Adipocyte (in vitro differentiated cells): ENCODE measurements around the gene ACADSB.

Source experiments
- DNase-seq: peaks from one replicate; pipeline ENCODE4 v3.0.0-alpha.2; 2015; ENCODE audit warnings: low read depth
- H3K27me3 ChIP-seq: replicated peaks from 2 replicates; pipeline ENCODE4 v1.7.0; 2013; ENCODE audit warnings: mild to moderate bottlenecking, low read length, moderate library complexity; ENCODE audit not compliant: control insufficient read depth, insufficient read depth
- H3K36me3 ChIP-seq: 2 replicates; pipeline ENCODE4 v1.7.0; 2013; ENCODE audit warnings: low read length, mild to moderate bottlenecking, moderate library complexity; ENCODE audit not compliant: control insufficient read depth, insufficient read depth, severe bottlenecking
- H3K4me1 ChIP-seq: 2 replicates; pipeline ENCODE4 v1.7.0; 2013; ENCODE audit warnings: mild to moderate bottlenecking, low read length, moderate library complexity; ENCODE audit not compliant: control insufficient read depth, insufficient read depth
- H3K4me3 ChIP-seq: 2 replicates; pipeline ENCODE4 v1.7.0; 2013; ENCODE audit warnings: mild to moderate bottlenecking, low read length, moderate library complexity
- H3K9ac ChIP-seq: 2 replicates; pipeline ENCODE4 v1.7.0; 2013; ENCODE audit warnings: mild to moderate bottlenecking, low read length, moderate library complexity
- H3K9me3 ChIP-seq: 2 replicates; pipeline ENCODE4 v1.7.0; 2013; ENCODE audit warnings: mild to moderate bottlenecking, low read length, moderate library complexity; ENCODE audit not compliant: control insufficient read depth

The ACADSB gene

GRCh38 chr10:123019941-123020703 is 11.3 kb downstream of the ACADSB start:
- no peak overlapping the region for H3K4me3 ChIP-seq
- H3K9ac ChIP-seq = no peak overlapping the region
- H3K27me3 ChIP-seq = no peaks in the 10 kb centered on the region
- H3K9me3 ChIP-seq = no peaks in the 10 kb centered on the region
- no peaks in the 10 kb centered on the region for H3K36me3 ChIP-seq
- H3K4me1 ChIP-seq = peaks cover 8% of the 10 kb centered on the region
- no peak for DNase-seq

DNA sequence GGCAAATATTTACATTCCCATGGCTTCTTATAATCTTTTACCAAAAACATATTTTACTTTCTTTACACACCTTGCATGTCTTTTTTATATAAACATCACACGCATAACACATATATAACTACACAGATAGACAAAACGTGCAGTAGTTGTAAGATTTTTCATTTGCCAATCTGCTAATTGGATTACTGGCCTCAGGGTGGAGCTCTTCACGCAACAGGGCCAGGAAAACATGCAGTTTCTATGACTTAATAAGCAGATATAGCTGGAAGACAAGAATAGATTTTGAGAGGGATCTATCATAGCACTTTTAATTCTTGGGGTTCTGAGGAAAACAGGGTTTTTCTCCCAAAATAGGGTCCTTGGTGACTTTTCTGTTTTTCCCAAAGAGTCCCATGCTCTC is 12.7 kb downstream of the ACADSB start:
- DNase-seq = no peak
- no peaks in the 10 kb centered on the region for H3K27me3 ChIP-seq
- peaks cover 6% of the 10 kb centered on the region for H3K4me1 ChIP-seq
- no peak overlapping the region for H3K4me3 ChIP-seq
- no peaks in the 10 kb centered on the region for H3K9me3 ChIP-seq
- no peak overlapping the region for H3K9ac ChIP-seq
- no peaks in the 10 kb centered on the region for H3K36me3 ChIP-seq

DNA sequence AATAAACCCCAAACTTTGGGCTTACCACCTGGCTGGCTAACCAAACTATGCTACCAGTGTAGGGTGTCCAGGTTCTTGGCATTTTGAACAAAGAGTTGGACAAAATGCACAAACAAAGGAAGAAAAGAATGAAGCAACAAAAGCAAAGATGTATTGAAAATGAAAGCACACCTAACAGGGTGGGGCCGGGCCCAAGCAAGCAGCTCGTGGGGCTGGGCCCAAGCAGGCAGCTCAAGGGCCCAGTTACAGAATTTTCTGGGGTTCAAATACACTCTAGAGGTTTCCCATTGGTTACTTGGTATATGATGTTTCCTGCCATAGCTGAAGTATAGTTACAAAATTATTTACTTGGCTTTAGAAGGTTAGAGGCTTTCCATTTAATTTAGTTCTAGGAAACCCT is 15.7 kb downstream of the ACADSB start:
- Histone ChIP-seq H3K36me3 (no peaks in the 10 kb centered on the region), H3K4me1 (peaks cover 6% of the 10 kb centered on the region), H3K4me3 (no peak overlapping the region), H3K27me3 (no peaks in the 10 kb centered on the region), H3K9me3 (no peaks in the 10 kb centered on the region), H3K9ac (no peak overlapping the region)
- DNase-seq = no peak

GRCh38 chr10:123026302-123026701 is 17.5 kb downstream of the ACADSB start:
- H3K9me3 ChIP-seq = no peaks in the 10 kb centered on the region
- no peak for DNase-seq
- H3K36me3 ChIP-seq = no peaks in the 10 kb centered on the region
- no peaks in the 10 kb centered on the region for H3K4me1 ChIP-seq
- H3K9ac ChIP-seq = no peak overlapping the region
- H3K4me3 ChIP-seq = no peak overlapping the region
- no peaks in the 10 kb centered on the region for H3K27me3 ChIP-seq

GRCh38 chr10:123027861-123028260 is 19.1 kb downstream of the ACADSB start:
- no peak overlapping the region for H3K4me3 ChIP-seq
- H3K9ac ChIP-seq = no peak overlapping the region
- no peaks in the 10 kb centered on the region for H3K27me3 ChIP-seq
- DNase-seq = no peak
- no peaks in the 10 kb centered on the region for H3K36me3 ChIP-seq
- no peaks in the 10 kb centered on the region for H3K4me1 ChIP-seq
- H3K9me3 ChIP-seq = no peaks in the 10 kb centered on the region

- Histone ChIP-seq H3K9me3 (no peaks in the 10 kb centered on the region), H3K27me3 (no peaks in the 10 kb centered on the region), H3K4me3 (no peak overlapping the region), H3K36me3 (no peaks in the 10 kb centered on the region), H3K9ac (no peak overlapping the region), H3K4me1 (no peaks in the 10 kb centered on the region)
- DNase-seq = no peak
These were observed 22.3 kb downstream of the ACADSB start for GRCh38 chr10:123031124-123031523.

DNA sequence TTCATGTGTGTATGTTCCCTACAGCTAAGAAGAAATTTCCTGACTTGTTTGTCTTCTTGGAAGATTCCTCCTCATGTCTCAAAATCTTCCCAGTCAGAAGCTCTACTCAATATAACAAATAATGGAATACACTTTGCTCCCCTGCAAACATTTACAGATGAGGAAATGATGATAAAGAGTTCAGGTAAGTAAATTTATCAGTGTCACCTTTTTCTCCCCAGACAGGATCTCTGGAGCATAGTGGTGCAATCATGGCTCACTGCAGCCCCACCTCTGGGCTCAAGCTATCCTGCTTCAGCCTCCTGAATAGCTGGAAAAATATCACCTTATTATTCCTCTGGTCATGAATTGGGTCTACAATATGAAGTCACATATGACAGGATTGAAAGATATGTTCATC is 25.5 kb downstream of the ACADSB start:
- Histone ChIP-seq H3K9me3 (no peaks in the 10 kb centered on the region), H3K36me3 (peaks cover 4% of the 10 kb centered on the region), H3K9ac (no peak overlapping the region), H3K4me3 (no peak overlapping the region), H3K27me3 (no peaks in the 10 kb centered on the region), H3K4me1 (no peaks in the 10 kb centered on the region)
- no peak for DNase-seq

GRCh38 chr10:123035467-123036086 is 26.8 kb downstream of the ACADSB start:
- no peak for DNase-seq
- Histone ChIP-seq H3K9ac (no peak overlapping the region), H3K4me3 (no peak overlapping the region), H3K4me1 (no peaks in the 10 kb centered on the region), H3K27me3 (no peaks in the 10 kb centered on the region), H3K9me3 (no peaks in the 10 kb centered on the region), H3K36me3 (peaks cover 4% of the 10 kb centered on the region)

DNA sequence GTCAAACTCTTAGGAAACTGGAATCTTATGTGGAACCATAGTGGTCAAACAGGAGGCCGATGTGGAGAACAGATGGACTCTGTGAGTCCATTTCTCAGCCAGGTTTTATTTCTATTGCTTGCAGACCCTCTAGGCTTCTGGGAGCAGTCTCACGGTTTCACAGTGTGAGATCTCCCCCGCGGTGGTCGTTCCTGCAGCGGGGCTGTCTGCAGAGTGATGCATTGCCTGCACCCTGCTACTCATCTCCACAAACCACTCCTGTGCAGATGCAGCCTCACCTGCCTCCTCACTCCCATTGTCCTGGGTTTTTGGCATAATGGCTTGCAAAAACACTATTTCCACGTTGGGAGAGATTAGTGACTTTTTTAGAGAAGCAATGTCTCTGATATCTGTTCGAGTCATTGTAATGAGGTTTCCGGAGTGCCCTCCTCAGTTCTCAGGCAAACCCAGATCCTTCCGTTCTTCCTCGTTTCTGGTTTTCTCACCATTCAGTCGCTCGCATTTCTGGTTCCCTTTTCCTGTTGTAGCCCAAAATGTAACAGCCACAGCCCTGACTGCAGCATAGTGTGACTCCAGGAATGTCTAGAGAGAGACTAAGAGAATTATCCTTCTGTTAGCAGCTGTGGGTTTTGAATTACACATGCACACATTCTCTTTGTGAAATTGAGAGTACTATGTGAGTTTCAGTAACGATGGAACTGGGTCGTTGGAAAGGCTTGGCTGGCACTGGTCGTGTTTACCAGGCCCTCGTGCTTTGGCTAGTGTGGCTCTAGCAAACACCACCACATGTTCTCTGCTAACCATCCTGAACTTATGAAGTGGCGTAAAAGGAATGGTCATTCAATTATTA is 30.2 kb downstream of the ACADSB start:
- Histone ChIP-seq H3K9ac (no peak overlapping the region), H3K9me3 (no peaks in the 10 kb centered on the region), H3K36me3 (peaks cover 4% of the 10 kb centered on the region), H3K4me3 (no peak overlapping the region), H3K27me3 (no peaks in the 10 kb centered on the region), H3K4me1 (no peaks in the 10 kb centered on the region)
- no peak for DNase-seq

DNA sequence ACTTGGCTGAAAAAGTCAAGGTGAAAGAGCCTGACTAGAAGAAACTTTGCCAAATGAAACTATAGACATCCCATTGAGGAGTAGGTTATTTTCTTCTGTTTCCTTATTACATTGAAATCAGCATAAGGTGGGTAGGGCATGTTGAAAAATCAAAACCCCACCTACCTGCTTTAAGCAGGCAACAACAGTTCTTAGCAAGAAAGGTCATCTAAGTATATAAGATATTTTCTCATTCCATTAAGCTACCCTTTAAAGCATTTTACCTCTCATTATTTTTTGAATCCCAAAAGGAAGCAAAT is 30.8 kb downstream of the ACADSB start:
- Histone ChIP-seq H3K36me3 (peaks cover 4% of the 10 kb centered on the region), H3K9ac (no peak overlapping the region), H3K4me3 (no peak overlapping the region), H3K4me1 (no peaks in the 10 kb centered on the region), H3K9me3 (no peaks in the 10 kb centered on the region), H3K27me3 (no peaks in the 10 kb centered on the region)
- DNase-seq = no peak

GRCh38 chr10:123042708-123043408 is 34.1 kb downstream of the ACADSB start:
- Histone ChIP-seq H3K4me3 (no peak overlapping the region), H3K9ac (no peak overlapping the region), H3K4me1 (no peaks in the 10 kb centered on the region), H3K27me3 (no peaks in the 10 kb centered on the region), H3K36me3 (peaks cover 6% of the 10 kb centered on the region), H3K9me3 (no peaks in the 10 kb centered on the region)
- no peak for DNase-seq
